Cardiac septum (tissue), 1 donor: Measurements from ENCODE around the gene WBP4. TPM values are rescaled to one million over a fixed set of nuclear protein-coding genes. Genes with fewer than 3 reads are reported as not detected.
"Not testable (repeated sequence)": the region's sequence is repeated elsewhere in the genome, so short reads cannot be mapped to it uniquely, and the experiment has no call there.

ENCODE experiments used
- DNase-seq: peaks from one replicate; pipeline ENCODE4 v3.0.0-alpha.2; 2020; ENCODE audit warnings: low spot score
- intact Hi-C: fragments of 100-400 bp; cut with DNase I; formaldehyde crosslinking; loops from one replicate; pipeline ENCODE4 v1.14.0; 2022
- long read RNA-seq: library from polyadenylated mRNA; unstranded; transcript quantifications from one replicate; pipeline ENCODE4 v2.0.0, GENCODE V29; 2021
- total RNA-seq: library from RNA; stranded (reverse); fragmentation: NEBNext Ultra II Directional; extraction: Animal tissue kit (Norgen Biotek cat#: 25700); gene quantifications from one replicate; pipeline ENCODE4 v1.2.1, GENCODE V29; 2021
- donor health status: DM: no; HTN: no; CAD: no.

Gene WBP4, protein sequence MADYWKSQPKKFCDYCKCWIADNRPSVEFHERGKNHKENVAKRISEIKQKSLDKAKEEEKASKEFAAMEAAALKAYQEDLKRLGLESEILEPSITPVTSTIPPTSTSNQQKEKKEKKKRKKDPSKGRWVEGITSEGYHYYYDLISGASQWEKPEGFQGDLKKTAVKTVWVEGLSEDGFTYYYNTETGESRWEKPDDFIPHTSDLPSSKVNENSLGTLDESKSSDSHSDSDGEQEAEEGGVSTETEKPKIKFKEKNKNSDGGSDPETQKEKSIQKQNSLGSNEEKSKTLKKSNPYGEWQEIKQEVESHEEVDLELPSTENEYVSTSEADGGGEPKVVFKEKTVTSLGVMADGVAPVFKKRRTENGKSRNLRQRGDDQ
- 18.1 TPM for total RNA-seq
- long read RNA-seq, transcript WBP4-201 (10 exons, 2,623 nt): major isoform, 15 of 52 reads
- long read RNA-seq, partial matches to known transcripts: 34 of 52 reads
- long read RNA-seq, other reads (novel, unspliced or antisense): 3 of 52 reads

DNA sequence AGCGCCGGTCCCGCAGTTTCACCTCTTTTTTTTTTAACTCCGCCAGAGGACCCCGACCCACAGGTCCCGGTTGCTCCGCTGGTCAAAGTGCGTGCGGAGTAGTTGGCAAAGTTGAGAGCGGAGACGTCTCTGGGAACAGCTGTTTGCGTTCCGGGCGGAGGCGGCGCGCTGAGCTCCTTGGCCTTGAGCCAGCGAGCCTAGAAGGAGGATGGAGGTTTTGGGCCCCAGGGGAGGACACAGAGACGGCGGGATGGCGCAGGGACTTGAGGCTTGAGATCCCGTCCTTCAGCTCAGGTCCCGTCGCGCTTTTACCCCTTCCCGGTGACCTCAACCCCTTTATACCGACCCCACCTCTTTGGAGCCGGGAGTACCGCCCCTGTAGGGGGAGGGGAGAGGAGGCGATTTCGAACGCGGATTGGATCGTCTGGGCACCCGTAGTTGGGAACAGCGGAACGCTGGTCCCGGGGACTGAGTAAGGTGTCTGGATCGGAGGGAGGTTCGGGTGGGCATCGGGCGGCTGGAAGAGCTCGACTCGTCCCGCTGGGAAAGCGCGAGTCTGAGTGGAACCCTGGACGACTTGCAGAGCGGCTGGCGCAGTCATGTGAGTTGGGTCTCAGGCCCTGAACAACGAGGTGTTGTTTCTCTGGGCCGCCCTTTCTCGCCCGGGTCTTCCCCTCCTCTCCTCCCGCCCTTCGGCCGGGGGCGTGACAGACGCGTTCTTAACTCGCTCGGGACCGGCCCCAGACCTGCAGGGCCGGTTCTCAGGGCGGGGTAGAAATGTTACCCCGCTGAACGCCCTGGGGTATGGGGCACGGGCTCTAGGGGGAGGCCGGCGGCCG, at the start of gene WBP4:
Gene WBP4, plus strand, starts transcription at position 435 of the 839 bp plus-strand sequence. Its CDS starts 165 bp downstream, at position 600.
- intact Hi-C loops: loop anchor here (2.0 to 5.0 kb wide), 3 partner anchors 71 to 250 kb away; partner anchors contain the start of genes KBTBD6 and NAA16

DNA sequence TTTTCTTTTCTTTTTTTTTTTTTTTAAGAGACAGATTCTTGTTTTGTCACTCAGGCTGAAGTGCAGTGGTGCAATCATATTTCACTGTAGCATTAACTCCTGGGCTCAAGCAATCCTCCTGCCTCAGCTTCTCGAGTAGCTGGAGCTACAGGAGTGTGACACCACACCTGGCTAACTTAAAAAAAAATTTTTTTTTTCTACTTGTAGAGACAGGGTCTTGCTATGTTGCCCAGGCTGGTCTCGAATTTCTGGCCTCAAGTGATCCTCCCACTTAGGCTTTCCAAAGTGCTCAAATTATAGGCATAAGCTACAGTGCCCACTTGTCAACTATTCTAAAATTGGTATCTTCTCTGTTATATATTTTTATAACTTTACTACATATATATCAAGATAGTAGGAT, 48.8 kb upstream of the WBP4 start:
- DNase-seq: no peak
- intact Hi-C loops: no loop called here

More for the DNA sequence above, at the start of gene WBP4:
- peak; percentile 95 for DNase-seq

DNA sequence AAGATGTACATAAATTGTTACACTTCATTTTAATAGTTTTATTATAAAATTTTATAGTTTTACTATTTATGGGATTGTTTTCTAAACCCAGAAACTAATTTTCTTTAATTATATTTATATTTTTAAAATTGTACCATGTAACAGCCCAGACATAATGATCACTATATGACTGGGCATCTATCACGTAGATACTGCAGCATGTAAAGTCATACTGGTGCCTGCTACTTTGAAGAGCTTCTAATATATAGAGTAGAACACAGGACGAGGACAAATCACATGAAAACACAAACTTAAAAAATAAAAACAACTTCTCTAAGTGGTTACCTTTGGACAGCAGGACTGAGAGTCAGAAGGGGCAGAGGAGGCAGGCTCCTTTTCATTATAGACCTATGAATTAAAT, 47.5 kb upstream of the WBP4 start:
- intact Hi-C loops: no loop called here
- DNase-seq: no peak

DNA sequence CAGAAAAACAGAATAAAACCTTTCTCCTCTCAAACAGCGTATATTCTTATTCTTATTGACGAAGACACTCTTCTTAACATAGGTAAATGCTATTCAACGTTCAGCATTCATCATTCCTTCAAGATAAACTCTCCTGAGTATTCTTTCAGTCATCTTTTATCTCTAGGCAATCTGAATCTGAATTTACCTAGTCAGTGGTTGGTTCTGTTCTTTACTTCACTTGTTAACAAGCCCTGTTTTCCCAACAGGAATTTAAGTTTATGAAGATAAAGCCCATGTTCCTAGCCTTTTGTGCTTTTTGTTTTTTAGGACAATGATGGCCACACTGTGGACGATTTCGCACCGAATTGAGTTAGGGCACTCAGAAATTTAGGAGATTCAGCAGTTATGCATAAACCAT, 45.4 kb upstream of the WBP4 start:
- no peak for DNase-seq
- intact Hi-C loops: no loop called here

DNA sequence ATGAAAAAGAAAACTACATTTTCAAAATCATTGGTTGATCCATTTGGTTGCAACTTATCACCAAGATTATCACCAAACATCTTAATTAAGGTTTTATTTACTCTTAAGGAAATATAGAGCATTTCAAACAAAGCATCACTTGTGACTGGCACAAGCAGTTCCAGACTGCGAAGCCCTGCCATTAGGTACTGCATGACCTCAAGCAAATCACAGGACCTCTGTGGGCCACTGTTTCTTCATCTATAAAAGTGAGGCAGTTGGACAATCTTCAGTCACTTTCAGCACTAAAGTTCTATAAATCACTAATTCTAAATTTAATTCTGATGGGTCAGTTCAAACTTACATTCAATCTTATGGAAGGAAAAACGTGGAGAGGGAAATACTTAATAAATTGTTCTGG, 44.1 kb upstream of the WBP4 start:
- DNase-seq: no peak
- intact Hi-C loops: no loop called here

DNA sequence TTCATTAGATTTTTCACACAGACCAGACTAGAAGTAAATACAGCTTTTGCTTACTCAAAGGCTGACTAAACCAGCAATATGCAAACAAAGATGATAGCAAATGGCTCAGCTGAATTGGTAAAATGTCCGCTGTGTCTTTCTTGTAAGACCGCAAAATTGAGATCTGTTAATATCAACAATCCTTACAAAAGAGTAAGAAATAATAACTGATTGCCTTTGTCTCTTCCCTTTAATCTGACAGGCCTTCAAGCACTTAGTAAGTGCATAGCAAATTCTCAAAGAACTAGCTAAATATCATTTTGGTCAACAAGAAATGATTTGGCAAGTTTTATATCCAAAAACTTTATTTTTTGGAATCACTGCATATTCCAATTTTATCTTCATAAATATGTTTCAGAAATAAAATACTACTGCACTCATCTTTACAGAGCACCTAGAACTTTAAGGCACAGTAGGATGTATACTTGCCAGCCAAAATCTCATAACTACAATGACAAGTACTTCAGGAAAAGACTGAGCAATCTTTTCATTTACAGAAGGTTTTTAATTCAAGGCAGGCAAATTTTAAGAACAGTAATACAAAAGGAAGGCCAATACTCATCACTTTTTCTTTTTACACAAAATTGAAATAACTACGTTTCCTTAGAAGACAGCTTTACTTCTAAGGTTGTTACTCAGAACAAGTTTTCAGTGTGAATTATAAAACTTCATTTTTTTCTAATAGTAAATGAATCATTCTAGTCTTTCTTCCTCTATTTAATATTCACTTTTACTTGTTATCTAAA, 43.3 kb upstream of the WBP4 start:
- no peak for DNase-seq
- intact Hi-C loops: no loop called here

DNA sequence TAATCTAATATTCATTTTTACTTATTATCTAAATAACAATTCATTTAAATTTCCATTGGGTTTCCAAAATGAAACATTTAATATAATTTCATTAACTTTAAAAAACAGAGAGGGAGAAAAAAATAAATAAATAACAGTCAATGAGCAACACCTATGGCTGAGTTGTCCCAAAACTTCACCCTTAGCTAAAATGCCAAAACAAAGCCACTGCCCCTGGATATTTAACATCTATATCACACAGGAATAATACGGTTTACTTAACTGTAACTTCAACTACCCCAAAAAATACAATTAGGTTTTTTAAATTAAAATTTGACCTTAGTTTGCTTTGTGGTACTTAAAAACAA, 42.7 kb upstream of the WBP4 start:
- intact Hi-C loops: no loop called here
- no peak for DNase-seq

DNA sequence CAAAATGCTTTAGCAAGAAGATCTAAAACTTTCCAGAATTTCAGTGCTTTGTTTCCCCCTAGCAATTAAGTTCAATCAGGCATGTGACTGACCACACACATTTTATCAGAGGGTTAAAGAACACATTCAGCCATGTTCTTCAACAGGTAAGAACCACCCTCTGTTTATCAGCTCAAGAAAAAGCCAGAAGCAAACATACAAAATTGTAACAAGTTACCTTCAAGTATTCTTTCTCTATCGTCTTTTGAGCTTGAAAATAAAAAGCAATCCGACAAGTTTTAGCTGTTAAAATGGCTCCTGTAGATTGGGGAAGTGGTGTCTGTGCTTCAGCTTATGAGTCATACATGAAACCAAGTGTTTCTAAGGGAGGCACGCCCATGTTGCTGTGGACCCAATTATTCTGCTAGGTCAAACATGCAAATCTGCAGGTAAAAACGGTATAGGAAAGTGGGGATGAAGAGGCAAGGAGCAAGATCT, 42.3 kb upstream of the WBP4 start, which contains the start of gene ELF1:
Gene ELF1, minus strand, starts transcription at position 306 of the 477 bp plus-strand sequence. CDS start 37,262 bp downstream, outside the sequence.
- no peak for DNase-seq
- intact Hi-C loops: no loop called here

DNA sequence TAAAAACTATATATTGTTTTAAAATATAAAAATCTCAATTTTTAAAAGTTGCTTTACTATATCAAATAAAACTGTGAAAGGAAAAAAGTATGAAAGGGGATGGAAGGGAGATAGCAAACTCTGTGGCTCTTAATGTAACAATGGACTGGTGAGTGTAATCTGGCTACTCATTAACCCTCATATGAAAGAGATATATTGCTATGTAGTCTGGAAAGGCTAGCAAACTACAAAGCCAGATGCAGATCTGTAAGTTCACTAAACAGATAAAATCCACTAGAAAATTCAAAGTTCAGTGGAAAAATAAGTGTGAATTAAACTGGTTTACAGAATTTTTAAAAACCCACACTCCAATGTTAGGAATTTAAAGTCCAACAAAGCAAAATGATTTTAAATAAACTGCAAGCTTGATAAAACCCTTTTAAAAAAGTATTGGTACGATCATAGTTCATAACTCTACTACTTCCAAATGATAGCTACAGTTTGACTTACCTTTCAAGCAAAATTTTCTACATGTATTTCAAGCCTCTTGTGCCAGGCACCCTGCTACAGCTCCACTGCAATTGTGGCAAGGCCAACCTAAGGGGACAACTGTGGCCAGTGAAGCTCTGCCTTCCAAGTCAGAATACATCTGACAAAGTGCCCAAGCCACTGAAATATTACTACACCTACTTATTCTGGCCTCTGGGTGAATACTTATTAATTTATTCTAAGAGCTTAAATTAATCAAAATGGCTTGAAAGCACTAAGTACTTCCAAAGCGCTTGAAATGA, 41.5 kb upstream of the WBP4 start:
- DNase-seq: no peak
- intact Hi-C loops: no loop called here

DNA sequence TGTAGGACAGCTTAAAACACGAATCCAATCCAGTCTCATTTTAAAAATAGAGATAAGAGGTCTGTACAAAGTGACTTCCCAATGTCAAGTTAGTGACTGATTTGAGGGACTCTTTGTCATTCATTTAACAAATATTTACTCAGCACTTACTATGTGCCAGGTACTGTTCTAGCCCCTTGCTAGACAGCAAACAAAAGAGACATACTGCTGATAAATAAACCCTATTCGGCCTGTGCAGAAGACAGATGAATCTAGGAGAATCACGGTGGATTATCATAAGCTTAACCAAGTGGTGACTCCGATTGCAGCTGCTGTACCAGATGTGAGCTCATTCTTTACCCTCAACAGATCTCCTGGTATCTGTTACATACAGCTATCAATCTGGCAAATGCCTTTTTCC, 35.8 kb upstream of the WBP4 start:
- no peak for DNase-seq
- intact Hi-C loops: no loop called here

DNA sequence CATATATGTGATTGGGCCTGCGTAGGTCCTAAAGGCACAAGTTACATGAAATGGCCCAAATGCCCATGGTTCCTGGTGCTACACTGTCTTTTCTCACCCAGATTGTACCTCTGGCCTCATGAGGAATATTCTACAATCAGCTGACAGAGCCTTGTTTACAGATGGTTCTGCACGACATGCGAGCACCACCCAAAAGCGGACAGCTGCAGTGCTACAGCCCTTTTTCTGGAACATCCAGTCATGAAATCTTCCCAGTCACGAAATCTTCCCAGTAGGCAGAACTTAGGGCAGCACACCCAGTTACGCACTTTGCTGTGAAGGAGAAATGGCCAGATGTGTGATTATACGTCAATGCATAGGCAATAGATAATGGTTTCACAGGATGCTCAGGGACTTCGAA, 34.5 kb upstream of the WBP4 start:
- no peak for DNase-seq
- intact Hi-C loops: no loop called here

DNA sequence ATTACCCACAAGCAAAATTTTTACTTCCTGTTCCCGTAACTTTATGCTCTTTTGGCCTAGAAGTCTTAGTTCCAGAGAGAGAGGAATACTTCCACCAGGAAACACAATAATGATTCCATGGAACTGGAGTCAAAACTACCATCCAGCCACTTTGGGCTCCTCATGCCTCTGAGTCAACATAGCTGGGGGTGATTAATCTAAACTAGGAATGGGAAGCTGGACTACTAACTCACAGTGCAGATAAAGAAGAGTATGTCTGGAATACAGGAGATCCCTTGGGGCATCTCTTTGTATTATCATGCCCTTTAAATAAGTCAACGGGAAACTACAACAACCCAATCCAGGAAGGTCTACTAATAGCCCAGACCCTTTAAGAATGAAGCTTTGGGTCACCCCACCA, 33.3 kb upstream of the WBP4 start:
- no peak for DNase-seq
- intact Hi-C loops: no loop called here

DNA sequence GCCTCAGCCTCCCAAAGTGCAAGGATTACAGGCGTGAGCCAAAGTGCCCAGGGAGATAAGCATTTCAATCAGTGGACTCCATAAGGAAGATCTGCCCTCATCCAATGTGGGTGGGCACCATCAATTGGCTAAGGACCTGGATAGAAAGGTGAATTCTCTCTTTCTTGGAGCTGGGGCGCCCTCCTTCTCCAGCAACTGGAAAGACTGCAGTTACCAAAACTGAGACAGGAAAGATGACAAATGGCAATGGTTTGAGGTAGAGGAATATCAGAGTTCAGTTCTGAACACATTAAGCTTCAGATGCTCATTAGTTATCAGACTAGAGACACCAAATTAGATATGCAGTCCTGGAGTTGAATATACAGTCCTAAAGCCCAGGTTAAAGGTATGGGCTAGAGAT, 31.7 kb upstream of the WBP4 start:
- no peak for DNase-seq
- intact Hi-C loops: no loop called here

DNA sequence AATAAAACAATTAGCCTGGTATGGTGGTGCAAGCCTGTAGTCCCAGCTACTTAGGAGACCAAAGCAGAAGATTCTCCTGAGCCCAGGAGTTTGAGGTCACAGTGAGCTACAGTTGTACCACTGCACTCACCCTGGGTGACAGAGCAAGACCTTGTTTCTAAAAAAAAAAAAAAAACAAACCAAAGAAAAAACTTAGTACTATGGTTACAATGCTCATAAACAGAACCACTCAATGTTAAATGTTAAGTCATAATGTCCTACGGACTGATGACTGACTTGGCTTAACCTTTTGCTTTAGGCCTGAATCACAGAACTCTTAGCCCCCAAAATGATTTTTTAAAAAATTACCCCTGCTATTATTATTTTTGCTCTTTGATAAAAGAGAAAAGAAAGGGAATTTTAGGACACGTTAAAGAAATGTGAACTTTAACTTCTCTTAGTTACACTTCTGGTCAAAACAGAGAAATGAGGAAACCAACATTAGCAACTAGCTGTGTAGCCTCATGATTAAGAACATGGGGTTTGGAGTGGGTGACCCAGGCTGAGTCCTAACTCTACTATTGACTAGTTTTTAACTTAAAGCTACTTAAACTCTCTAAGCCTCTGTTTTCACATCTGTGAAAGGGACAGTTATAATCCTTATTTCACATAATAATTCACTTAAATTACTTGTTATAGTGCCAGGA, 28.5 kb upstream of the WBP4 start:
- intact Hi-C loops: no loop called here
- DNase-seq: no peak

DNA sequence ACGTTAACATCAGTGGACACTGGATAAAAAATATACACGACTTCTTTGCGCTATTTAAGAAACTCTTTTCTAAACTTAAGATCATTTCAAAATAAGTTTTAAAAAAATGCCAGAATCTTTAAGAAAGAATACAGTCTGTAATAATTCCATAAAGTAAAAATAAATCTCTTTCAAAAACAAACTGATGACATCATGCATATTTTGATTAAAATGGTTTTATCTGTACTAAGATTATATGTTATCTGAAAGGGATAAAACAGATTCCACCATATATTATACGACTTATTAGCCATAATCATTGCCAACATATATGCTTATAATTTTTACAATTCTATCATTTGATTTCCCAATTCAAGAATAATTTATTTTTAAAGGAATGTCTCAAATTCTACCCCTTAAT, 26.9 kb upstream of the WBP4 start:
- intact Hi-C loops: no loop called here
- DNase-seq: no peak

DNA sequence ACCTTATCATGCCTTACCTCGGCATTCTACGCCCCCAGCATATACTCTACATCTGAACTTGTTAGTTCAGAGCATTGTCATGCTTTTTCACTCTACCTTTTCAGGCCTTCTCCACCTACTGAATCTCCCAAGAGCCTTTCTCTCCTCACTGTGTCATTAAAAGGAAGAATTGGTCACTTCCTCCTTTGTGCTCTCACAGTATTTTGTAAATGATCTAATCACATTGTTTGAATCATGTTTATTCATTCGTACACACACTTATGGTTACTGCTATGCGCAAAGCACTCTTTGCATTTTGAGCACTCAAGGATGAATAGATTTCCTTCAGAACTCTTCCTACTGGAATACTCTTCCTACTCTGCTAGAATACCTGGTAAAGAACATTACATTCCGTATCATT, 26.4 kb upstream of the WBP4 start:
- intact Hi-C loops: no loop called here
- no peak for DNase-seq

DNA sequence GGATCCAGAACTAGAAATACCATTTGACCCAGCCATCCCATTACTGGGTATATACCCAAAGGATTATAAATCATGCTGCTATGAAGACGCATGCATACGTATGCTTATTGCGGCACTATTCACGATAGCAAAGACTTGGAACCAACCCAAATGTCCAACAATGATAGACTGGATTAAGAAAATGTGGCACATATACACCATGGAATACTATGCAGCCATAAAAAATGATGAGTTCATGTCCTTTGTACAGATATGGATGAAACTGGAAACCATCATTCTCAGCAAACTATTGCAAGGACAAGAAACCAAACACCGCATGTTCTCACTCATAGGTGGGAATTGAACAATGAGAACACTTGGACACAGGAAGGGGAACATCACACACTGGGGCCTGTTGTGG, 24.8 kb upstream of the WBP4 start:
- DNase-seq, intact Hi-C loops: not testable (repeated sequence)

DNA sequence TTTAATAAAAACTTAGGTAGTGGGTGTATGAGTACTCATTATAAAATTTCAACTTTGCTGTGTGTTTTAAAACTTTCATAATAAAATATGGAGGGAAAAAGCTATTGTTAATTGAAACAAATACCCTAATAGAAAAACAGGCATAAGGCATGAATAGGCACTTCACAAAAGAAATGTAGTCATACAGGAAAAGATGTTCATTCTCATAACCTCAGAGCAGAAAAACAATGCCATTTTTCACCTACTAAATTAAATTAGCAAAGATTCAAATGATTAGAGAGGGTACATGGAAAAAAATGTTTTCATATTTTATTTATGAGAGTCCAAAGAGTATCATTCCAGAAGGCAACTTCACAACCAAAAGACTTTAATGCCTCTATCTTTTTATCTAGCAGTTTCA, 21.6 kb upstream of the WBP4 start:
- DNase-seq: no peak
- intact Hi-C loops: no loop called here
